Suppressor macrophage (primary cell): ENCODE measurements around the gene WIPF2.

Experiments
- DNase-seq, 4 experiments: peaks; one replicate each; pipeline ENCODE4 v3.0.0-alpha.2; 2020 to 2022

The WIPF2 gene

DNA sequence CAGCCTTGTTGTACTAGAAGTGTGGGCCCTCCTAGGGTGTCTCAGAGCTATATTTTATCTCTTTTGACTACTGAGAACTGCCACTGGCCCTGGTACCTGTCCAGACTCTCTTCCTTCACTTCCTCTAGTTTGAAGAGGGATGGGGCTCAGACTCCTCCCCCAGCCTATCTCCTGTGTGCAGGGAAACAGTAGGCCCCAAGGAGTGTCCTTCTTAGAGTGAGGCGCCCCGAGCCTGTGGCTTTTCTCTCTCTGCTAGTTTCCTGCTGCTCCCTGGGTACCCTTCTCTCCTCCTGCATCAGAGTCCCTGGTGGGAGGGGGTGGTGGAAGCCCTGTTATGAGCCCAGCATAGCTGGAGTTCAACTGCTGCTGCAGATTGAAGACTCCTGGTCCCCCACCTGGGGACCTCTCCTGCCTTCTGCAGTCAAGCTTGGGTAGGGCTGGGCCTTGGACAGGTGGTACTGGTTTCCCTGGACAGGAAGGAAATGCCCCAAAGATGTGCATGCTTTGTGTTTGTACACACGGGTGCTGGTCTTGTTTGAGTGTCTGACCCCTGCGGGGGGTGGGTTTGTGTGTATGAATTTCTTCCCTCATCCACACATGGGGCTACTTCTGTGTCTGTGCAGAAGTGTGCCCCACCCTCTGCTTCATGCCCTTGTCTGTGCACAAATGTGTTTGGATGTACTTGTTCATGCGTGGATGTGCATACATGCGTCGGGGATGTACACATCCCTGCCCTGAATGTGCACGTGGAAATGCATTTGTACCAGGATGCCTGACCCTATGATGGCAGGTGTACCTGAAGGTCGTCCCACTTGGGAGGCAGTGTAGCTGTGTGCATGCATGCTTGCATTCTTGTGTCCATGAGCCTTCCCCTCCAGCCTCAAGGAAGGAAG is 96.8 kb downstream of the WIPF2 start:
- DNase-seq, result no peak

DNA sequence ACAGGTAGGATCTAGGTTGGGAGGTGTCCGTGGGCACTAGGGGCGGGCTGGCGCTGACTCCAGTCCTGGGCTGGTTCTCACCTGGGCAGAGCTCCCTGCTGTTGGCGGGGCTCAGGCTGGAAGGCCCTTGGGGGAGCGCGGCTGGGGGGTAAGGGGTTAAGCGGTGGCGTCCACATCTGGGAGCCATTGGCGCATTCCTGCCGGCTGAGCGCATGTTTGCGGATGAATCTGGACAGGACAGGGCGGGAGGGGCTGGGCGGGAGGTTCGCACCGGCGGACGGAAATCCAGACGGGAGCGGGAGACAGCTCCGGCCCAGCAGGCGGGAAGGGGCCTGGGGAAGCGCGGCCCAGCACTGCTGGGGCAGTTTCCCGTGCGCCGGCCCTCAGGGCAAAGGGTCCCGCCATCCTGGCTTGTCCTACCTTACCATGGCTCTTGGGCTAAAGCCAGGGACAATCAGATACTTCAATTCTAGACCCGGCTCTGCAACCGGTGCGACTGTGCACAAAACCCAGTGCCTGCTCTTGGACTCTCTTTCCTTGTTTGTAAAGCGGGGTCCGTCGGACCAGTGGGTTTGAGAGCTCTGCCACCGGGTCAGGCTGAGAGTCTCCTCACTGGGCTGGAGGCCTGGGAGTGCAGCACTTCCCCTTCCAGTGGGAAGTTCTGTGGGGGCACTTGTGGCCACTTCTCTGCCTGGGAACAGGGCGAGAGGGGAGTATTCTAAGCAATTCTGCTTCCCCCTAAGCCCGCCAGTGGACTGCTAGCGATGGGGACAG is 97.7 kb downstream of the WIPF2 start:
- peak; percentile 73 to 88 (median 84) for DNase-seq

DNA sequence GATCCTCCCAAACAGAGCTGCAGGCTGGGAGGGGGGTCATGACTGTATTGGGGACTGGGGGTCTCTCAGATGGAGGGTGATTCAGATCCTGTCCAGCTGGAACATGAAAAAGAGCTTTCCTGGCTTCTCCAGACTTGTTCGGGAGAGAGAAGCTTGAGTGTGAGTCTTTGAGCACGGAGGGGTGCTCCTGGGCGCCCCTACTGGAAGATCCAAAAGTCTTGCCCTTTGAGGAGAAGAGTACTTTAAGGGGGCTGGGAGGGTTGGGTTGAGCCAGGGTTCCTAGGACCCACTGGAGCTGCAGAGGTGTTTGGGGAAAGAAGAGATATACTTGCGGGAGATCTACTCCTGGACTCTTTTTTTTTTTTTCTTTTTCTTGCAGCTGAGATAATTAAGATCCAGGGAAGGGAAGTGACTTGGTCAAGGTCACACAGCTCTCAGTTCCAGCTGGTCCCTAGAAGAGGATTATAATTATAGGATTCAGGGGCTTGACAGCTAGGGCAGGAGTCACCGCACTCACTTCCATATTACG is 98.3 kb downstream of the WIPF2 start:
- peak; percentile 62 to 78 (median 70) for DNase-seq

DNA sequence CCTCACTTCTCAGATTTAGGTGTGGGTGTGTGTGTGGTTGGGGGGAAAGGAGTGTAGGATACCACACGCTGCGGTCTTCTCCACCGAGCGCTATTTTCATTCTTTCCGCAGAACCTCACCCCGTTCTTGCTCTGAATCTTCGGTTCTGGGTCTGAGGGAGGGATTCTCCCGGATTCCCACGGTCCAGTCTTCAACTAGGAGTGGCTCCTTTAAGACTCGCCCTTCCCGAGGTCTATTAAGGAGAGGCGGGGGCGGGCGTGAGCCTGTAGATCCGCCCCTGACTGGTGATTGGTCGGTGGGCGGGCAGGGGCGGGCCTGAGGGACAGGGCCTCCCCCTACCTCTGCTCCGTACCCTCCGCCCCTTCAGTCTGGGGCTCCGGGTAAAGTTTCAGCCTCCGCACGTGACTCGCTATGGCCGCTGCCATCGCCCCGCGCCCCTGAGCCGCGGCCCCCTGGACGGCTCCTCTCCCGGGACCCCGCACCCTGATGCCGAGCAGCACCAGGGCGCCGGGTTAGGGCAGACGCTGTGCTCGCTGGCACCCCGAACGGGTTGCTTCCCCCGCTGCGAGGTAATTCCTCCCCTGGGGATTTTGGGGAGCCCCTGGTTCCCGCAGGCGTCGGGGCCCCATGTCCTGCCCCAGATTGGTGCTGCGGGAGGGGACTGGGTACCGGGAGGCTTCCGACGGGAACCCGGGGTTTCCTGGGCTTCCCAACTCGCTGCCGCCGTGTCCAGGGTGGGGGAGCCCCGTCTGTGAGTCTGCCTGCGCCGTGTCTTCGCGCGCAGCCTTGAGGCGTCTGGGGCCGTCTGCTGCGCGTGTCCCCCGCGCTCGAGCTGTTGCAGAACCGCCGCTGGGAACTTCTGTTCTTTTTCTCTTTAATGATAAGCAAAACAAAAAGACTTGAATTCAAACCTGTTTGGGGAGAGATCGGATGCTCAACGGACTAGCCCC is 99.1 kb downstream of the WIPF2 start:
- peak; percentile 96 to 98 (median 97) for DNase-seq

DNA sequence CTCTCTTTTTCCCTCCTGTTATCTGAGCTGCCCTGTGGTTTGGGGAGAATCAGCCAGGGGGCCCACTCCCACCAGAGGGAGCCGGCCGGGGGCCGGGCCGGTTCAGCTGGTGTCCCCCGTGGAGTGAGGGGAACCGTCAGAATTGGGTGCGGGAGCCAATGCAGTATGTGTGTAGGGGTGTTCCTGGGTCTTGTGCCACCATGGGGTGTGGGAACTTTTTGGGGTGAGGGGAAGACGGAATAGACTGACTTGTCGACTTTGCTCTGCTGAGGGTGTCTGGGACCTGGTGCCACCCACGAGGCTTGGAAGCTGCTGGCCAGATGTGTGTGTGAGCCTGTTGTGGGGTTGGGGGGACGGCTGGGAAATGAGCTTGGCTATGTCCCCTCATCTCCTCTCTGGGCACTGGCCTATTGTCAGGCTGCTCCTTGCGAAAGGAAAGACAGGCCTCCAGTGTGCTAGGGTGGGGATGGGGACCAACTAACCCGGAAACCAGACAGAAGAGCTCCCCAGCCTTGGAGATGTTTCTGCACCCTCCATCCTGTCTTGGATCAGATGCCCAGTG is 99.8 kb downstream of the WIPF2 start:
- peak in 1 of 4 experiments; percentile 34 for DNase-seq

DNA sequence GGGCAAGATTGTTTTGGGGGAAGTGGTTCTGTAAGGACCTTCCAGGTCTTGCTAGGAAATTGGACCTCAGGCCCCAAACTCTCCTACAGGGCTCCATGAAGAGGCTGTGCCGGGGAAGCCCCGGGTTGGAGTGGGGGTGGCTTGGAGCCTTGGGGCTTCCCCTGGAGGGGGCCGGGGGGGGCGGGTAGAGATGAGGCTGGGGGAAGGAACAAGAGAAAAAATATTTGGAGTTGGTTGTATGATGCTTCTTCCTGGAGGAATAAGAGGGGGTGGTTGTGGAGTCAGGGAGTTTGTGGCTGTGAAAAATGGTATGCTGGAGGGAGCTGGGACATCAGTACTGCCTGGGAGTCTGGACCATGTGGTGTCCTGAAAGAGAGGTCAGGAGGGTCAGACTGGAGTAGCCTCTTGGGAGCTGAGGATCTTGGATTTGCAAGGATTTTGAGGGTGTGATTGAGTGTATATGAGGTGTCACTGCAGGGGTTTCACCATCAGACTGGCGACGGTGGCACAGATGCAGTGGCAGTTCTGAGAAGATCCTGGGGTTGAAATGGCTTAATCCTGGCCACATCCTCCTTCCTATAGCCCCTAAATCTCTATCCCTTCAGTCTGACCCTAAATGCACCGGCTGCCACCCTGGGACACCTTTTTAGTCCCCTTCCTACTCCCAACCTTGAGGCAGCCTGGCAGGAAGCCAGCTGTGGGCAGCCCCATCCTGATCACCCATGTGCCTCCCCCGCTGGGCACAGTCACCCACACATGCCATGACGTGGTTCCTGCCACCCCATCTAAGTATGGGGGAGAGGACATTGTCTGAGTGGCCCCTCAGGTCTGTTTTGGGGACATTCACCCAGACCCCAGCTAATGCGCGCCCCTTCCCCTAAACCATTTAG is 100.8 kb downstream of the WIPF2 start:
- DNase-seq, result peak; percentile 59 to 78 (median 74)

DNA sequence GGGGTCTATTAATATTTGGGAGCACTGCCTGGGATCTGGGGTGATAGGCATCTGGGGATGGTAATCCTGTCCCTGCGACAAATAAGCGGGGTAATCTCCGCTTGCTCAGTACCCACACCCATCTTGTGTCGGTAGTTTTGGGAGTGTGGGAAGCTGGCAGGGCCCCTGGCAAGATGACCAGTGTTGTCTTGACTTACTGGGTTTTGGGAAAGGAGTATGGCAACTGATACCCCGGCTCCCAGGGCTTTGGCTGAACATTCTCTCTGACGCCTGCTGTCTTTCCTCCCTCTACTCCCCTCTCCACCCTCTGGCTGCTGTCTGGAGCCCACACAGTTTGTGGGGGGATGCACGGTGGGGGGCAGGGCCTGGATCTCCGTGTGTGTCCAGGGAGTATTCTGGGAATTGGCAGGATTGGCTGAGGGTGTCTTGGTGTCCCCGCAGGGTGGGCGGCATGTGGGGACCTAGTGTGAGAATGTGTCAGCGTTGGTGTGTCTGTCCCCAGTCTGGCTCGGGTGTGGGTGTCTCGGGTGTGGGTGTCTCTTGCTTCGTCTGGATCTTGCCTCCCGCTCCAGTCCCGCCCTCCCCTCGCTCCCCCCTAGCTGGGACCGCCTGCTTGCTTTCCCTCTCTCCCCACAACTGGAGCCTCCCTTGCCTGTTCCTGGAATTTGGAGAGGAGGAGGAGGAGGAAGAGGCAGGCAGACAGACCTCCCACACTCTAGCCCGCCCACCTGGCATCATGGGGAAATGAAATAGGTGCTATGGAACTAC is 101.8 kb downstream of the WIPF2 start:
- peak in 1 of 4 experiments; percentile 41 for DNase-seq

DNA sequence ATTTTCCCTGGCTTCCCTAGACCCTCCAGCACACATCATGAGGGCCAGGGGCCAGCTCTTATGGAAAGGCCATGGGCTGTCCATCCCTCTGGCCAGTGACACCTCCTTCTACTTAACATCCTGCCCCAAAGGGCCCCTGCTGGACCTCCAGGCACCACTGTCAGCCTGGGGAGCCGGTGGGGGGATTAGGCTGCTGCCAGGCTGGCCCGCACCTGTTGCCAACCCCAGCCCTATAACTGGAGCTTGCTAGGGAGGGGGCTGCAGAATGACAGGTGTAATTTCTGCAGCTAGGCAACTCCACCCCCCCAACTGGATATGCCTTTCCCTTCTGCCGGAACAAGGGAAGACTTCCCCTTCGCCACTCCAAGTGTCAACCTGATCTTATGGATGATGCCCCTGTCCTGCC is 102.4 kb downstream of the WIPF2 start:
- DNase-seq, result peak in 1 of 4 experiments; percentile 23

DNA sequence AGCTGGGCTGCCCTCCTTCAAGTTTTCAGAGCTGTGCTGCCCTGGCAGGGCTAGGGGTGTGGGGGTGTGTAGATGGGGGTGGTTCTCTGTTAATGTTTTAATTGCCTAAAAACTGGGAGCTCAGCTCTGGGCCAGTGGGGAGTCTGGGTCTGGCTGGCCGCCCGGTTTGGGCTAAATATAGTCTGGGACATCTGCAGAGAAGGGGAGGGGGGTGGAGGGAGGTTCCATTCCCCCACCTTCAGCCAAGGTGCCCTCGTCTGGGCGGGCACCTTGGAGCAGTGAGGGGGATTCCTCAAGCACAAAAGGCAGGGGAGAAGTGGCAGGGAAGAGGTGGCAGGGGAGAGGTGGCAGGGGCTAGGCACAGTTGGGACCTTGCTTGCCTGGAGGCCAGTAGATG is 102.9 kb downstream of the WIPF2 start:
- DNase-seq, result no peak

DNA sequence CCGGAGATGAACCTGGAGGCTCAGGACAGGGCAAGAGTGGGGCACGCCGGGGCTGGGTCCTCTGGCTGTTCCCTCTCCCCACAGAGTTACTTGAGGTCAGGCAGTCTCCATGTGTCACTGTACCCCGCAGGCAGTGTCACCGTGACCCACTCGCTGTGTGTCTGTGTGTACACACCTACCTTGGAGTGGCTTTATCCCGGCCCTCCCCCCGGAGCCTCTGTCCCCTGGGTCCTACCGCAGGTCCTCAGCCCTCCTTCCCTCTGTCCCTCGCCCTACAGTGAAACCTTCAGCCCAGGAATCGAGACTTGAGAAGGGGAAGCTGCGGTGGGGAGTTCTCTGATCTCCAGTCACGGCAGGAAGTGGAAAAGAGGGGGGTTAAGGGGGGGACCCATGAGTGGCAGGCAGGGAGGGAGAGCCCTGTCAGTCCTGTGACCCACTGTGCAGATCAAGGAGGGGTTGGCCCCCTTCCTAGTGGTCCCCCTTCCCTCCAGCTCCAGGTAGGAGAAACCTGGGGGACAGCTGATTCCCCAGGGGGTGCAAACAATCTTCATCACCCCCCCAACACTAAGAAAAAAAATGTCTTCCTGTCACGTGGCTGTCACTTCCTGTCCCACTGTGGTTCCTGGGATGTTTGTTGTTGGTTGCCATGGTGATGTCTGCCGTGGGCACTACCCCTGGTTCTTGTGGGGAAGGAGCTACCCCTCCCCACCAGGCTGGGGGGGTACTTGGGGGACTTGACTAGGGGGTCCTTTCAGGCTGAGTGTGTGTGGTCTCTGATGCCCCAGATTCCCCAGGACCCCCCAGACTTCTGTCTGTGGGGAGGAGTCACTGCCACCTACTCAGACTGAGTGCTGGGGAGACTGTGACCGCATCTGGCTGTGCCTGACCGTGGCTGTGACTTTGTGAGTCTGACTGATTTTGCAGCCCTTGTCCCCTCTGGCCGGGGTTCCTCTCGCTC is 103.5 kb downstream of the WIPF2 start:
- peak; percentile 94 to 98 (median 96) for DNase-seq

DNA sequence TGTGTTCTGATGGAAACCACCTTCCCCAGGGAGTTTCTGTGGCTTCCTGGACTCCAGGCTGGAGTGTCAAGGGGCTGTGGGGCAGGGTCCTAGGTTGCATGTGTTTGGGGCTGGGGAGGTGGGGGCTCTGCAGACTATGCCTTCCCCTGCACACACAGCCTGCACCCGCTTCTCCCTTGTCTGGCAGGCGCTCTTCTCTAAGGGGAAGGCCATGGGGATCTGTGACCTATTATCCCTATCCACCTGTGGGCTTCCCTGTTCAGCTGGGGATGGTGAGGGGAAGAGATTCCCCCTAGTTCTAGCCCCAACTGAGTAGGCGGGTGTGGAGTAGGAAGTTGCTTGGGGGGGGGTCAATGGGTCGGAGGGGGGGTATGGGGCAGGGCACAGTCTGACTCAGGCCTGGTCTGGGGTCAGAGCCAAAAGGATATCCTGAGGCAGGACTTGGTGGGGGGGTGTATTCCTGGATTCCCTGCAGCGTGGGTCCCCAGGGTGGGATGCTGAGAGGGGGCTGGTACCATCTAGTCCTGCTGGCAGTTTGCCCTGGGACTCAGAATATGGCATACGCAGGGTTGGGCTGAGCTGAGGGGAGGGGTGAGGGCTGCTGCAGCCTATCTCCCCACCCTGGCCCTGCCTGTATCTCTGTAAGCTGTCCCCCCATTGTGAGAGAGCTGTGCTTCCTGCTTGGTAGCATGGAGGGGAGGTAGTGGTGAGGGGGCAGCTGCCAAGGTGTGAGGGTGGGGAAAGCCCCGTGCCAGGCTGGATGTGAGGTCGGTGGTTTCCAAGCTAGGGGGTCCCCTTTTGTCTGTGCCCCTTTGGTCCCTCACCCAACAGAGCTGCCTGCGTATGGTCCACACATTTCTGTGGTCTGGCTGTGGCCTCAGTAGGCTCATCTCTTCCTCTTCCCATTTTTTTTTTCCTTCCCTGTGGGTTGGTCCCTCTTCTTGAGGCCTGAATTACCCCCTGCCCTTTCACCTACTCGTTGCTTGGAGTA is 104.6 kb downstream of the WIPF2 start:
- DNase-seq, result peak; percentile 44 to 78 (median 68)

DNA sequence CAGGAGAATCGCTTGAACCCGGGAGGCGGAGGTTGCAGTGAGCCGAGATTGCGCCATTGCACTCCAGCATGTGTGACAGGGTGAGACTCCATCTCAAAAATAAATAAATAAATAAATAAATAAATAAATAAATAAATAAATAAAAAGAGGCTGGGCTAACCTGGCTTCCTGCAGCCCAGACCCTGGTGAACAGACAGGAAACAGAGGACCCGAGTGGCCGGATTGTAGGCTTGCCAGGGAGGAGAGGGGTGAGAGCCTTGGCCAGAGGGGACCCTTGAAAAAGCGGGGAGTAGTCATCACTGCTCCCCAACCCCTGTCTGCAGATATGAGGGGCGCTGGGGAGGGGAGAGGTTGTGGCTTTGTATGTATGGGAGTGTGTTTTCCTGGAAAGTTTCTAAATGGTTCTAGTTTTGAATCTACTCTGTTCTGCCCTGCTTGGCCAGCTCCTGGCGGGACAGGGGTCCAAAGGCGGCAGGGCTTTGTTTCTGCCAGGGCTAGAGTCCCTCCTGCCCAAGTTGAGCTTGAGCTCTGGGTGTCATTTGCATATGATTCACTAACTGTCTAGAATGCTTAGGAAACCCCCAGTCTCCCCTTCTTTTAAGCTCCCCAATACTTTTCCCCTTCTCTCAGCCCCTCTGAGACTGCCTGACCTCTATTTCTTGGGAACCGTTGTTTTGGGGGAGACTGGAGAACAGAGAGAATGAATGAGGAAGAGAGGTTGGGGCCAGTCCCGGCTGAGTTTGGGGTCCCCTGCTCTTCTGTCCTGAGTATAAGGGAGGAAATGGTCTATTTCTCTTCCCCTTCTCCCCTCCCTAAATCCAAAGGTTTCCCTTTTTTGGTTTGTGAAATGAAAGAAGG is 106.3 kb downstream of the WIPF2 start:
- no peak for DNase-seq

DNA sequence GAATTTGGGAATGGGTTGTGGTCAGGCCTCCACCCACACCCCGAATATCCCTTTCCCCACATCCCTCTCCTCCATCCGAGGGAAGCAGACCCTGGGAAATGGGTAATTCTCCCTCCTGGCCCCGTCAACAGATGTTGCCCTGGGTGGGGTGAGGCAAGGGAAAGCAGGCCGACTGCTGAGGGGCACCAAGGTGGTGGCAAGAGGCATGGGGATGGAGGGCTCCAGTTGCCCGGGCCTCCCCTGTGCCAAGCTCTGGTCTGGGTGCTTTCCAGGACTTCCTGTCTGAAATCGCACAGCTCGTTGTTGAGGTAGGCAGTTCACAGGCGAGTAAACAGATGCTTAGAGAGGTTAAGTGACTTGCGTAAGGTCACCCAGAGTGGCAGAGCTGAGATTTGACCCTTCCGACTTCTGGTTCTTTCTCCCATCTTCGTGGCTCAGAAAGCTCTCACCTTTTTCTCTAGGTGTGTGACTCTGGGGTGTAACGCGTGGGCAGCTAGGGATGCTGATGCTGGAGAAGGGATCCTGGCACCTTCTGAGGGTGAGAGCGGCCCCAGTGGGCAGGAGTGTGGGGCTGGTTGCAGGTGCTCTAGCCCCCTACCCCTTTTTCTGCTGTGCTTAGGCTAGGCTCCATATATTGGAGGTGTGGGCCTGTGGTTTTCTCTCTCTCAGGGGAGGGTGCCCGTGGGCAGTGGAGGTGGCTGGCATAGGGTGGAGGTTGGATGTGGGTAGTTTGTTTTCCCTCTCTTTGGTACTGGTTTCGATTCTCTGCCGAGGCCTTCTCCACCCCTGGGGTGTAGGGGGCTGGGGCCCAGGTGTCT is 107.1 kb downstream of the WIPF2 start:
- DNase-seq, result peak in 3 of 4 experiments; percentile 47 to 54 (median 50)

DNA sequence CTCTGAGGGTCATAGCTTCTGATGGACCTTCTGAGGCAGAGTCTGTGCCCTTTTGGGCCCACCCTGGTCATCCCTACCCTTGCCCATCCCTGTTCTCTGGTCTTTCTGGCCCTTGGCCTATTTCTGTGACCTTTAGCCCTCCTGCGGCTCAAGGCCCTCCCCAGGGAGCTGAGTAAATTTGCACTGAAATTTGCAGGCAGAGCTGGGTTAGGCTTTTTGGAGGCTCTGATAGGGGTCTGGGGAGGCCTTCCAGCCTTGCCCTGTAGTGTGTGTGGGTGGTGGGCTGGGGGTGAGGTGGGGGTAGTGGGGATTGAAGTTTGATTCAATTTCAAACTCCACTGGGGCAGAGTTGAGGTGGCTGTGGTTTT is 107.7 kb downstream of the WIPF2 start:
- DNase-seq, result no peak

DNA sequence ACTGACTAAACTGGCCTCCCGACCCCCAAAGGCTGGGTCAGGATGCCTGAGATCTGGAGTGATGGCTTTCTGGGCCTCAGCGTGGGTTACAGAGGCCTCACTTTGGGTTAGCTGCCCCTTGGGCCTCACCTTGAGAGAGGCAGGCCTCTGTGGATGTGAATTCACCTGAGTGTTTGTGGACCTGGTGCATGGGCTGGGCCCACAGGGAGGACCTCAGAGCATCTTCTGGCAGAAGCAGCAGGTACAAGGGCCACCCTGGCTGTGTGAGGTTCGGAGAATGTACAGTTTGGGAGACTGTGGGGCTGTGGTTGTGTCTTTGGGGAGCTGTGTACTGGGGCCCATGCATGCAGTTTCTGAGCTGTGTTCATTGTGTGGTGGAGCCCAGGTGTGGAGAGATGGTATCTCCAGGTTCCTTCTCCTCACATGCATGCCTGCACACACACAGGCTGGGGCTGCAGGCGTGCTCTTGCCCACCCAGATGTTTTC is 108.2 kb downstream of the WIPF2 start:
- DNase-seq, result no peak
